HepG2 (cell line): ENCODE results near the gene CDKN2A. TPM values are rescaled to one million over a fixed set of nuclear protein-coding genes. Genes with fewer than 3 reads are reported as not detected.

Experiments used
- ATAC-seq: fragments of 200-7000 bp; cut with Tn5 transposase; 3 replicates; pipeline ENCODE4 v1.9.1; 2020; ENCODE audit warnings: mild to moderate bottlenecking, moderate library complexity
- BruUV-seq: library from RNA; stranded (reverse); fragments of 400-500 nt; replicated peaks from 2 replicates; lab custom pipeline; 2021; lab: Mats Ljungman, UMichigan
- CTCF ChIA-PET: fragments of 300-600 bp; formaldehyde crosslinking; extraction: SDS; loops from one replicate; lab custom pipeline; 2021; ENCODE audit warnings: low total read pairs, inconsistent platforms, low intra/inter-chr PET ratio; lab: Yijun Ruan, JAX
- POLR2A ChIA-PET: fragments of 350-600 bp; sonication (Branson Sonifier 250); formaldehyde crosslinking; loops from one replicate; lab custom pipeline; 2020; ENCODE audit warnings: antibody characterized with exemption, inconsistent platforms; lab: Yijun Ruan, JAX
- DNase-seq: peaks from one replicate; pipeline ENCODE4 v3.0.0-alpha.2; 2015; ENCODE audit warnings: low spot score
- FAIRE-seq: peaks from 3 replicates; lab custom pipeline; 2011; peaks lifted over from hg19 to GRCh38; lab: Jason Lieb, UNC
- H2AFZ ChIP-seq: one replicate; pipeline ENCODE4 v1.6.1; 2011; ENCODE audit warnings: low read length, inconsistent platforms
- H3K27ac ChIP-seq: fragments of 300-600 bp; 3 replicates; pipeline ENCODE4 v1.8.0; 2011; ENCODE audit warnings: mixed run types, mild to moderate bottlenecking, mixed read lengths, low read length, inconsistent platforms; ENCODE audit not compliant: insufficient read depth; ENCODE audit errors: extremely low read length
- H3K27me3 ChIP-seq, 2 experiments: fragments of 200-600 bp in 1 of 2; 2 replicates in 1 of 2; 3 replicates in 1 of 2; pipeline versions ENCODE4 v1.6.0 to v1.8.0; 2011; ENCODE audit warnings: low read length in 2 of 2, mild to moderate bottlenecking in 2 of 2, moderate library complexity in 2 of 2, inconsistent platforms in 1 of 2; ENCODE audit not compliant: insufficient read depth in 2 of 2, control insufficient read depth in 1 of 2
- H3K36me3 ChIP-seq, 2 experiments: fragments of 200-600 bp in 1 of 2; replicated peaks in 1 of 2; 2 replicates in 1 of 2; 3 replicates in 1 of 2; pipeline versions ENCODE4 v1.5.1 to v1.8.0; 2011; ENCODE audit warnings: low read length in 2 of 2, inconsistent platforms in 1 of 2; ENCODE audit not compliant: insufficient read depth in 2 of 2, control insufficient read depth in 1 of 2
- H3K4me1 ChIP-seq: 2 replicates; pipeline ENCODE4 v1.5.1; 2012; ENCODE audit warnings: low read length, inconsistent platforms; ENCODE audit not compliant: insufficient read depth
- H3K4me2 ChIP-seq: 2 replicates; pipeline ENCODE4 v1.6.0; 2011; ENCODE audit warnings: low read depth, low read length, inconsistent platforms
- H3K4me3 ChIP-seq, 3 experiments: fragments of 200-600 bp in 1 of 3; sonication (generic), shearing (Covaris generic) in 1 of 3; replicated peaks in 1 of 3; 2 replicates each; pipeline ENCODE4 v1.5.1; 2011 to 2016; ENCODE audit warnings: low read length in 3 of 3, inconsistent platforms in 2 of 3, low read depth in 2 of 3, mild to moderate bottlenecking in 2 of 3, control low read depth in 1 of 3, mixed read lengths in 1 of 3; ENCODE audit not compliant: insufficient read depth in 1 of 3
- H3K79me2 ChIP-seq: one replicate; pipeline ENCODE4 v1.6.1; 2011; ENCODE audit warnings: low read length, inconsistent platforms; ENCODE audit not compliant: insufficient read depth
- H3K9ac ChIP-seq: 2 replicates; pipeline ENCODE4 v1.6.0; 2011; ENCODE audit warnings: mild to moderate bottlenecking, low read depth, low read length, inconsistent platforms; ENCODE audit not compliant: insufficient read depth
- H3K9me3 ChIP-seq: 2 replicates; pipeline ENCODE4 v1.5.1; 2012; ENCODE audit warnings: mild to moderate bottlenecking, low read length
- H4K20me1 ChIP-seq: 2 replicates; pipeline ENCODE4 v1.6.0; 2011; ENCODE audit warnings: inconsistent platforms, mild to moderate bottlenecking, low read length, moderate library complexity; ENCODE audit not compliant: insufficient read depth
- BATF2 ChIP-seq: sonication (generic); formaldehyde crosslinking; IDR thresholded peaks from 2 replicates; pipeline ENCODE4 v1.8.0; 2022; ENCODE audit warnings: mild to moderate bottlenecking, missing genetic modification reagents, moderate library complexity
- BRCA1 ChIP-seq: sonication (generic); formaldehyde crosslinking; IDR thresholded peaks from 2 replicates; pipeline ENCODE4 v1.4.0; 2020; ENCODE audit warnings: missing genetic modification reagents
- DMTF1 ChIP-seq: sonication (generic); formaldehyde crosslinking; IDR thresholded peaks from 2 replicates; pipeline ENCODE4 v1.4.0; 2020; ENCODE audit warnings: mild to moderate bottlenecking, missing genetic modification reagents
- HNRNPUL1 ChIP-seq: fragments of 200-400 bp; formaldehyde crosslinking; IDR thresholded peaks from 2 replicates; pipeline ENCODE4 v1.6.1; 2017; ENCODE audit warnings: low read depth, mild to moderate bottlenecking, low read length, moderate library complexity
- JUN ChIP-seq: sonication (generic); formaldehyde crosslinking; IDR thresholded peaks from 2 replicates; pipeline ENCODE4 v1.4.0; 2020; ENCODE audit warnings: mild to moderate bottlenecking, missing genetic modification reagents
- MED1 ChIP-seq: sonication (generic); formaldehyde crosslinking; IDR thresholded peaks from 2 replicates; pipeline ENCODE4 v1.4.0; 2020; ENCODE audit warnings: missing genetic modification reagents
- NR2F6 ChIP-seq, 2 experiments: IDR thresholded peaks; 2 replicates each; pipeline ENCODE4 v1.6.1; 2016; ENCODE audit warnings: antibody characterized with exemption in 1 of 2, mild to moderate bottlenecking in 1 of 2
- SP2 ChIP-seq: sonication (generic); formaldehyde crosslinking; IDR thresholded peaks from 2 replicates; pipeline ENCODE4 v1.5.1; 2020; ENCODE audit warnings: mild to moderate bottlenecking, missing genetic modification reagents
- TFE3 ChIP-seq: IDR thresholded peaks from 2 replicates; pipeline ENCODE4 v1.6.1; 2016
- ZNF264 ChIP-seq: sonication (generic); formaldehyde crosslinking; IDR thresholded peaks from 2 replicates; pipeline ENCODE4 v1.4.0; 2020; ENCODE audit warnings: missing genetic modification reagents
- ZNF281 ChIP-seq: sonication (generic); formaldehyde crosslinking; IDR thresholded peaks from 2 replicates; pipeline ENCODE4 v1.4.0; 2020; ENCODE audit warnings: missing genetic modification reagents, borderline replicate concordance
- WGBS: methylation state at CpG from one replicate; pipeline ENCODE4 v1.1.6; 2017; ENCODE audit warnings: low lambda C conversion rate; 5-methylcytosine and 5-hydroxymethylcytosine counted together
- in situ Hi-C: cut with HindIII; loops from 2 replicates; pipeline ENCODE4 v1.10.0; 2017; ENCODE audit warnings: low pct_unique_long_range_greater_than_20kb; ENCODE audit not compliant: extremely low pct_ligation_motif_present
- intact Hi-C: fragments of 100-400 bp; cut with micrococcal nuclease; formaldehyde crosslinking; loops from one replicate; pipeline ENCODE4 v1.10.0; 2022; ENCODE audit not compliant: unreplicated experiment
- polyA plus RNA-seq, 8 experiments: library from polyadenylated mRNA; depleted of rRNA in 3 of 8; stranded (reverse) in 7 of 8; unstranded in 1 of 8; fragments of >200 nt; fragmentation: Illumina TruSeq in 4 of 8; extraction: Trizol in 4 of 8; gene quantifications; 2 replicates each; pipeline versions ENCODE4 v1.2.1 to v1.2.3, GENCODE V29; 2011 to 2016; ENCODE audit warnings: low read depth in 4 of 8, missing spikeins in 1 of 8, mixed read lengths in 1 of 8; ENCODE audit not compliant: insufficient read depth in 1 of 8
- total RNA-seq, 5 experiments: library from RNA; depleted of rRNA; stranded (reverse); fragments of >200 nt; fragmentation: Illumina TruSeq; extraction: Trizol; gene quantifications; 2 replicates each; pipeline ENCODE4 v1.2.3, GENCODE V29; 2016; ENCODE audit warnings: low read depth in 1 of 5
- TF ChIP-seq, protein P1 (sequence below): IDR thresholded peaks from 2 replicates; pipeline ENCODE4 v1.6.1; 2016; ENCODE audit warnings: missing compliant biosample characterization, missing genetic modification reagents, borderline replicate concordance
- TF ChIP-seq, protein P2 (sequence below): sonication (generic); formaldehyde crosslinking; conservative IDR thresholded peaks from 2 replicates; pipeline ENCODE4 v1.4.0; 2020; ENCODE audit warnings: missing genetic modification reagents

CDKN2A gene
- total and polyA plus RNA-seq, 2 of the 13 experiments (the other 11 are each of a cell fraction or from before 2014, with no cell fraction given), result 4.2 to 4.8 TPM

GRCh38 chr9:21997480-21997879, 3.3 kb upstream of the CDKN2A start (continued):
- TF ChIP-seq DMTF1 (CRISPR knock-in tag), result no peak

DNA sequence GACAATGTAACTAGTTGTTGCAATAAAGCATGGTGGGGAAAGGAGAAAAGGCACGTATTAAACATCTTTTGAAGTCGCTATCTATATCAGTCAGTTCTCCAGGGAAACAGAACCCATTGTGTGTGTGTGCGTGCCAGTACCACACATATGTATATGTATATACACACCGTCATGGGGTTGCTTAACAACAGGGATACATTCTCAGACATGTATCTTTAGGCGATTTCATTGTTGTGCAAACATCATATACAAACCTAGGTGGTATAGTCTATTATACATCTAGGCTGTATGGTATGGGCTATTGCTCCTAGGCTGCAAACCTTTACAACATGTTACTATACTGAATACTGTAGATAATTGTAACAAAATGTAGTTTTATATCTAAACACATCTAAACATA, 2.7 kb upstream of the CDKN2A start:
- ATAC-seq (no peak), DNase-seq (no peak), FAIRE-seq (no peak)
- ChIA-PET CTCF (no interaction called here), POLR2A (no interaction called here)
- H3K79me2 ChIP-seq, result no peaks in the 10 kb centered on the region
- no peak overlapping the region for H3K9ac ChIP-seq
- WGBS, result 72% methylated on average over 5 of the region's 5 CpGs
- H3K4me2 ChIP-seq, result no peak overlapping the region
- H3K27ac ChIP-seq, result no peak overlapping the region
- BruUV-seq, result no TSS peak
- H3K36me3 ChIP-seq, result no peaks in the 10 kb centered on the region
- H3K9me3 ChIP-seq, result no peaks in the 10 kb centered on the region
- H3K4me1 ChIP-seq, result peaks cover 9% of the 10 kb centered on the region
- H3K27me3 ChIP-seq, result peaks cover 0 to 17% of the 10 kb centered on the region in 2 experiments; a peak in 1 of 5 replicates
- H3K4me3 ChIP-seq, result no peak overlapping the region
- in situ Hi-C loops, result loop anchor here (10.0 kb wide), 1 partner anchor 238 kb away; no protein-coding TSS in a partner anchor
- intact Hi-C loops, result no loop called here
- no peaks in the 10 kb centered on the region for H4K20me1 ChIP-seq
- H2AFZ ChIP-seq, result no peak overlapping the region
- no peak for TF ChIP-seq NR2F6 (IDR thresholded peaks at IDR 0.05)
- no peak for TF ChIP-seq NR2F6 (CRISPR knock-in tag; IDR thresholded peaks at IDR 0.05)
- no peak for TF ChIP-seq SP2
- TF ChIP-seq BATF2, result no peak
- no peak for TF ChIP-seq HNRNPUL1
- TF ChIP-seq BRCA1 (CRISPR knock-in tag), result no peak
- TF ChIP-seq, protein P1, sequence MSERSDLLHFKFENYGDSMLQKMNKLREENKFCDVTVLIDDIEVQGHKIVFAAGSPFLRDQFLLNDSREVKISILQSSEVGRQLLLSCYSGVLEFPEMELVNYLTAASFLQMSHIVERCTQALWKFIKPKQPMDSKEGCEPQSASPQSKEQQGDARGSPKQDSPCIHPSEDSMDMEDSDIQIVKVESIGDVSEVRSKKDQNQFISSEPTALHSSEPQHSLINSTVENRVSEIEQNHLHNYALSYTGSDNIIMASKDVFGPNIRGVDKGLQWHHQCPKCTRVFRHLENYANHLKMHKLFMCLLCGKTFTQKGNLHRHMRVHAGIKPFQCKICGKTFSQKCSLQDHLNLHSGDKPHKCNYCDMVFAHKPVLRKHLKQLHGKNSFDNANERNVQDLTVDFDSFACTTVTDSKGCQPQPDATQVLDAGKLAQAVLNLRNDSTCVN (CRISPR knock-in tag), result no peak
- no peak for TF ChIP-seq ZNF281
- TF ChIP-seq MED1 (CRISPR knock-in tag), result no peak
- TF ChIP-seq, protein P2, sequence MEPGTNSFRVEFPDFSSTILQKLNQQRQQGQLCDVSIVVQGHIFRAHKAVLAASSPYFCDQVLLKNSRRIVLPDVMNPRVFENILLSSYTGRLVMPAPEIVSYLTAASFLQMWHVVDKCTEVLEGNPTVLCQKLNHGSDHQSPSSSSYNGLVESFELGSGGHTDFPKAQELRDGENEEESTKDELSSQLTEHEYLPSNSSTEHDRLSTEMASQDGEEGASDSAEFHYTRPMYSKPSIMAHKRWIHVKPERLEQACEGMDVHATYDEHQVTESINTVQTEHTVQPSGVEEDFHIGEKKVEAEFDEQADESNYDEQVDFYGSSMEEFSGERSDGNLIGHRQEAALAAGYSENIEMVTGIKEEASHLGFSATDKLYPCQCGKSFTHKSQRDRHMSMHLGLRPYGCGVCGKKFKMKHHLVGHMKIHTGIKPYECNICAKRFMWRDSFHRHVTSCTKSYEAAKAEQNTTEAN (CRISPR knock-in tag), result no peak
- TF ChIP-seq ZNF264 (CRISPR knock-in tag), result no peak
- no peak for TF ChIP-seq TFE3 (CRISPR knock-in tag)
- no peak for TF ChIP-seq JUN (CRISPR knock-in tag)
